ENCODE results near the gene PDE4D.

DNA sequence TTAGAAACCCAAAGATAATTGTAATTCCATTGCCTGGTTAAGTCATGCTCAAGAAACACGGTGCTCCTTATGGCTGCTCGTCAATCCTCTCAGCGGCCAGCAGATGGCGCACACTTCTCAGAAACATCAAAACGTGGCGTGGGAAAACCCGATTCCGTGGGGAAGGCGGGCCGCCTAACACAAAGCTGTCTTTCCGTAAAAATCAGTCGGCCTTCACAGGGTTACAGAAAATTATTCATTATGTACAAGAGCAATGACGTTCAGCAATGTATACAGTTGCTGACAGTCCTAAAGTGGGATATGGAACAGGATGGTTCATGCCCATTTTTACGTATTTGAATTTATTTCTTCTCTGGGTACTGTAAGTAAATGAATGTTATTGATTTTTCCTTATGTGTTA, 83.5 kb downstream of the PDE4D start:
- TF ChIP-seq, protein P1, sequence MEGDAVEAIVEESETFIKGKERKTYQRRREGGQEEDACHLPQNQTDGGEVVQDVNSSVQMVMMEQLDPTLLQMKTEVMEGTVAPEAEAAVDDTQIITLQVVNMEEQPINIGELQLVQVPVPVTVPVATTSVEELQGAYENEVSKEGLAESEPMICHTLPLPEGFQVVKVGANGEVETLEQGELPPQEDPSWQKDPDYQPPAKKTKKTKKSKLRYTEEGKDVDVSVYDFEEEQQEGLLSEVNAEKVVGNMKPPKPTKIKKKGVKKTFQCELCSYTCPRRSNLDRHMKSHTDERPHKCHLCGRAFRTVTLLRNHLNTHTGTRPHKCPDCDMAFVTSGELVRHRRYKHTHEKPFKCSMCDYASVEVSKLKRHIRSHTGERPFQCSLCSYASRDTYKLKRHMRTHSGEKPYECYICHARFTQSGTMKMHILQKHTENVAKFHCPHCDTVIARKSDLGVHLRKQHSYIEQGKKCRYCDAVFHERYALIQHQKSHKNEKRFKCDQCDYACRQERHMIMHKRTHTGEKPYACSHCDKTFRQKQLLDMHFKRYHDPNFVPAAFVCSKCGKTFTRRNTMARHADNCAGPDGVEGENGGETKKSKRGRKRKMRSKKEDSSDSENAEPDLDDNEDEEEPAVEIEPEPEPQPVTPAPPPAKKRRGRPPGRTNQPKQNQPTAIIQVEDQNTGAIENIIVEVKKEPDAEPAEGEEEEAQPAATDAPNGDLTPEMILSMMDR (IDR thresholded peaks at IDR 0.05) = peak; percentile 80 to 90 (median 83)
- TF ChIP-seq POLR2A (IDR thresholded peaks at IDR 0.05) = no peak

All from tibial nerve (tissue), 3 donors.